Glutamatergic neuron (in vitro differentiated cells): ENCODE measurements around the gene PROB1. TPM values are rescaled to one million over a fixed set of nuclear protein-coding genes. Genes with fewer than 3 reads are reported as not detected.

Experiments
- DNase-seq: peaks from one replicate; pipeline ENCODE4 v3.0.0; 2022
- H3K27ac Mint-ChIP-seq: one replicate; pipeline ENCODE4 v1.8.0; 2020; ENCODE audit warnings: mild to moderate bottlenecking, mixed read lengths, inconsistent platforms; ENCODE audit not compliant: unreplicated experiment
- H3K27me3 Mint-ChIP-seq: one replicate; pipeline ENCODE4 v1.8.0; 2020; ENCODE audit warnings: mild to moderate bottlenecking, moderate library complexity, mixed read lengths, inconsistent platforms; ENCODE audit not compliant: unreplicated experiment
- H3K36me3 Mint-ChIP-seq: one replicate; pipeline ENCODE4 v1.8.0; 2020; ENCODE audit warnings: mild to moderate bottlenecking, mixed read lengths, inconsistent platforms; ENCODE audit not compliant: unreplicated experiment
- H3K4me1 Mint-ChIP-seq: one replicate; pipeline ENCODE4 v1.8.0; 2020; ENCODE audit warnings: mild to moderate bottlenecking, low read depth, mixed read lengths, inconsistent platforms; ENCODE audit not compliant: unreplicated experiment
- H3K4me3 Mint-ChIP-seq: one replicate; pipeline ENCODE4 v1.8.0; 2020; ENCODE audit warnings: mild to moderate bottlenecking, mixed read lengths, inconsistent platforms; ENCODE audit not compliant: unreplicated experiment
- H3K9me3 Mint-ChIP-seq: one replicate; pipeline ENCODE4 v1.8.0; 2020; ENCODE audit warnings: mild to moderate bottlenecking, moderate library complexity, mixed read lengths, inconsistent platforms; ENCODE audit not compliant: unreplicated experiment
- total RNA-seq: library from RNA; stranded (reverse); fragmentation: NEBNext Ultra II Directional; extraction: Animal tissue kit (Norgen Biotek cat#: 25700); gene quantifications from one replicate; pipeline ENCODE4 v1.2.1, GENCODE V29; 2021; ENCODE audit not compliant: unreplicated experiment
- TF ChIP-seq, protein P1 (sequence below): fragments of 200-600 bp; sonication (generic); IDR thresholded peaks from one replicate; pipeline ENCODE4 v1.5.0; 2021; ENCODE audit not compliant: partially characterized antibody, unreplicated experiment

The PROB1 gene
- total RNA-seq, 1 donor from 2014 or later, result 1.3 TPM

- Mint-ChIP-seq H3K9me3 (peaks cover 10% of the 10 kb centered on the region), H3K36me3 (no peaks in the 10 kb centered on the region), H3K4me3 (no peak overlapping the region), H3K27me3 (peaks cover 7% of the 10 kb centered on the region), H3K4me1 (peaks cover 17% of the 10 kb centered on the region), H3K27ac (no peak overlapping the region)
- TF ChIP-seq, protein P1, sequence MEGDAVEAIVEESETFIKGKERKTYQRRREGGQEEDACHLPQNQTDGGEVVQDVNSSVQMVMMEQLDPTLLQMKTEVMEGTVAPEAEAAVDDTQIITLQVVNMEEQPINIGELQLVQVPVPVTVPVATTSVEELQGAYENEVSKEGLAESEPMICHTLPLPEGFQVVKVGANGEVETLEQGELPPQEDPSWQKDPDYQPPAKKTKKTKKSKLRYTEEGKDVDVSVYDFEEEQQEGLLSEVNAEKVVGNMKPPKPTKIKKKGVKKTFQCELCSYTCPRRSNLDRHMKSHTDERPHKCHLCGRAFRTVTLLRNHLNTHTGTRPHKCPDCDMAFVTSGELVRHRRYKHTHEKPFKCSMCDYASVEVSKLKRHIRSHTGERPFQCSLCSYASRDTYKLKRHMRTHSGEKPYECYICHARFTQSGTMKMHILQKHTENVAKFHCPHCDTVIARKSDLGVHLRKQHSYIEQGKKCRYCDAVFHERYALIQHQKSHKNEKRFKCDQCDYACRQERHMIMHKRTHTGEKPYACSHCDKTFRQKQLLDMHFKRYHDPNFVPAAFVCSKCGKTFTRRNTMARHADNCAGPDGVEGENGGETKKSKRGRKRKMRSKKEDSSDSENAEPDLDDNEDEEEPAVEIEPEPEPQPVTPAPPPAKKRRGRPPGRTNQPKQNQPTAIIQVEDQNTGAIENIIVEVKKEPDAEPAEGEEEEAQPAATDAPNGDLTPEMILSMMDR, result no peak
- no peak for DNase-seq
These were observed 40.8 kb upstream of the PROB1 start for GRCh38 chr5:139435676-139436075.

DNA sequence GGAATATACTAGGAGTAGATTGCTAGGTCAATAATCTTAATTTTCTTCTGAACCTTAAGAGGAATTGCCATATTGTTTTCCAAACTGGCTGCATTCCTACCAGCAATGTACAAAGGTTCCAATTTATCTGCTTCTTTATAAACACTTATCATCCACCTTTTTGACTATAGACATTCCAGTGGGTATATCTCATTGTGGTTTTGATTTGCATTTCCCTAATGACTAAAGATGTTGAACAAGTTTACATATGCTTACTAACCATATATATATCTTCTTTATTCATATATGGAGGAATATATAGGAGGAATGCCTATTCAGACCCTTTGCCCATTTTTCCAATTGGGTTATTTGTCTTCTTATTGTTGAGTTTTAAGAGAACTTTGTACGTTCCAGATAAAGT, 36.8 kb upstream of the PROB1 start:
- H3K9me3 Mint-ChIP-seq, result no peaks in the 10 kb centered on the region
- H3K4me1 Mint-ChIP-seq, result no peaks in the 10 kb centered on the region
- TF ChIP-seq, protein P1, result no peak
- H3K4me3 Mint-ChIP-seq, result no peak overlapping the region
- no peaks in the 10 kb centered on the region for H3K27me3 Mint-ChIP-seq
- no peak overlapping the region for H3K27ac Mint-ChIP-seq
- H3K36me3 Mint-ChIP-seq, result no peaks in the 10 kb centered on the region
- no peak for DNase-seq

- TF ChIP-seq, protein P1, result no peak
- no peaks in the 10 kb centered on the region for H3K27me3 Mint-ChIP-seq
- no peak for DNase-seq
- no peaks in the 10 kb centered on the region for H3K4me1 Mint-ChIP-seq
- H3K36me3 Mint-ChIP-seq, result no peaks in the 10 kb centered on the region
- H3K9me3 Mint-ChIP-seq, result no peaks in the 10 kb centered on the region
- H3K27ac Mint-ChIP-seq, result no peak overlapping the region
- H3K4me3 Mint-ChIP-seq, result no peak overlapping the region
These were observed 35.1 kb upstream of the PROB1 start for GRCh38 chr5:139430015-139430414.

- no peak overlapping the region for H3K27ac Mint-ChIP-seq
- H3K27me3 Mint-ChIP-seq, result no peaks in the 10 kb centered on the region
- DNase-seq, result no peak
- TF ChIP-seq, protein P1, result no peak
- H3K4me3 Mint-ChIP-seq, result no peak overlapping the region
- no peaks in the 10 kb centered on the region for H3K9me3 Mint-ChIP-seq
- no peaks in the 10 kb centered on the region for H3K36me3 Mint-ChIP-seq
- H3K4me1 Mint-ChIP-seq, result no peaks in the 10 kb centered on the region
These were observed 31.4 kb upstream of the PROB1 start for GRCh38 chr5:139426203-139426885.

DNA sequence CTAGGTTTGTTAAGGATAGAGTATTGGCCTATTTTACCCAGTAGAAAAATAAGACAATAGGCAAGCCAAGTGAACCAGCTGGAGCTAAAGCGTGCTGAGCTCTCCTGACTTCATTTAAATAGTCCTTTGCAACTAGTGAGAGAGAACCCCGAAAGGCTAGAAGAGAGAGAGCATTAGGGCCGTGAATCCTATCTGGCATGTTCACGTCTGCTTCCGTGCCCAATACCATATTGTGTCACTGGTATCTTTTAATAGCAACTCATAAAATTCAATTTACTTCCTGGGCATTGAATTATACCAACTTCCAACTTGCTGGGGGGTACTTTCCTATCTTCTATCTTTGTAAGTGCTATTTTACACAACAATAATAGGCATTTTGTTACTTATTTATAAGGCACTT, 30.6 kb upstream of the PROB1 start:
- H3K27me3 Mint-ChIP-seq, result no peaks in the 10 kb centered on the region
- H3K36me3 Mint-ChIP-seq, result no peaks in the 10 kb centered on the region
- TF ChIP-seq, protein P1, result no peak

More for the DNA sequence above, 30.6 kb upstream of the PROB1 start:
- Mint-ChIP-seq H3K4me3 (no peak overlapping the region), H3K9me3 (no peaks in the 10 kb centered on the region), H3K4me1 (no peaks in the 10 kb centered on the region), H3K27ac (no peak overlapping the region)
- no peak for DNase-seq
